Measurements from ENCODE around the gene NKD1. TPM values are rescaled to one million over a fixed set of nuclear protein-coding genes. Genes with fewer than 3 reads are reported as not detected.

NKD1 gene
- total and polyA plus RNA-seq, 2 of the 8 experiments (the other 6 are each of a cell fraction or from before 2014, with no cell fraction given) = 0.70 to 4.5 TPM

GRCh38 chr16:50538411-50539052 lies 9.7 kb upstream of the NKD1 start:
- TF ChIP-seq ATF2 (IDR thresholded peaks at IDR 0.05; ENCODE audit: low read length) (no peak), RAD21 (IDR thresholded peaks at IDR 0.05 in 1 of 2, conservative IDR thresholded peaks at IDR 0.05 in 1 of 2; ENCODE audit: low read depth in 2 of 2, low read length in 2 of 2) (no peak), SAP30 (IDR thresholded peaks at IDR 0.05; ENCODE audit: insufficient read depth, insufficient replicate concordance, low read length) (no peak), SIX5 (IDR thresholded peaks at IDR 0.05; ENCODE audit: low read depth, low read length) (no peak), HDAC6 (IDR thresholded peaks at IDR 0.05; ENCODE audit: low read depth, low read length) (no peak), TCF12 (IDR thresholded peaks at IDR 0.05; ENCODE audit: low read depth, low read length) (no peak), BRCA1 (IDR thresholded peaks at IDR 0.05; ENCODE audit: low read depth, low read length) (no peak), RFX5 (IDR thresholded peaks at IDR 0.05; ENCODE audit: borderline replicate concordance, low read depth, low read length) (no peak)

More at GRCh38 chr16:50538411-50539052, 9.7 kb upstream of the NKD1 start:
- no peaks in the 10 kb centered on the region for H3K79me1 ChIP-seq (ENCODE audit: low read depth, low read length)
- ChIA-PET CTCF (ENCODE audit: partially characterized antibody) (interaction anchor here (2.4 kb wide), 1 partner anchor 29 kb away, joined by 10 read pairs; no protein-coding TSS in a partner anchor), POLR2A (ENCODE audit: partially characterized antibody) (no interaction called here)
- H3K9ac ChIP-seq (replicated peaks in 1 of 4; ENCODE audit: extremely low read depth in 1 of 4, low read depth in 3 of 4, low read length in 3 of 4) = no peak overlapping the region
- H3K4ac ChIP-seq (replicated peaks; ENCODE audit: insufficient read length, low read depth, low read length) = no peak overlapping the region
- H3K27ac ChIP-seq (ENCODE audit: low read depth, low read length) = no peak overlapping the region
- H3K9me3 ChIP-seq (ENCODE audit: insufficient read depth in 2 of 2, low read depth in 1 of 2, low read length in 1 of 2) = no peaks in the 10 kb centered on the region; a peak in 1 of 4 replicates
- no peak overlapping the region for H3K23ac ChIP-seq (ENCODE audit: insufficient read length)
- no peak overlapping the region for H2AK5ac ChIP-seq (ENCODE audit: low read depth, low read length)
- no peak overlapping the region for H3K18ac ChIP-seq (ENCODE audit: extremely low read depth, low read length)
- H3K14ac ChIP-seq (ENCODE audit: insufficient read length) = no peak overlapping the region
- no peak overlapping the region for H2BK12ac ChIP-seq (ENCODE audit: low read depth, low read length)
- no peak overlapping the region for H4K91ac ChIP-seq (replicated peaks; ENCODE audit: insufficient read length, low read length)
- H3K27me3 ChIP-seq (replicated peaks in 1 of 4; ENCODE audit: control insufficient read depth in 3 of 4, extremely low read depth in 1 of 4, insufficient read depth in 3 of 4, low read length in 3 of 4) = no peaks in the 10 kb centered on the region; a peak in 1 of 7 replicates
- H2BK15ac ChIP-seq (ENCODE audit: low read length) = no peak overlapping the region
- no peaks in the 10 kb centered on the region for H3K79me2 ChIP-seq (ENCODE audit: control insufficient read depth in 1 of 2, insufficient read depth in 2 of 2, low read length in 2 of 2)
- H2BK120ac ChIP-seq (replicated peaks; ENCODE audit: low read depth, low read length) = no peak overlapping the region
- H3K4me3 ChIP-seq (ENCODE audit: extremely low read depth in 1 of 4, insufficient read depth in 2 of 4, low read depth in 3 of 4, low read length in 4 of 4) = no peak overlapping the region
- H4K20me1 ChIP-seq (replicated peaks in 1 of 2; ENCODE audit: control insufficient read depth in 1 of 2, insufficient read depth in 2 of 2, low read length in 2 of 2) = no peaks in the 10 kb centered on the region
- no peak overlapping the region for H2AFZ ChIP-seq (ENCODE audit: low read length)
- DNase-seq (ENCODE audit: low read depth in 1 of 2, low spot score in 2 of 2) (no peak), FAIRE-seq (no peak)
- peaks cover 0 to 7% (median 2%) of the 10 kb centered on the region in 4 experiments; a peak in 4 of 7 replicates for H3K4me1 ChIP-seq (replicated peaks in 1 of 4; ENCODE audit: control insufficient read depth in 3 of 4, insufficient read depth in 4 of 4, low read length in 3 of 4)
- H4K8ac ChIP-seq (ENCODE audit: extremely low read depth, insufficient read depth, low read length) = no peak overlapping the region
- WGBS, 2 experiments (ENCODE audit: extremely low coverage in 1 of 2, insufficient coverage in 1 of 2, insufficient read length in 1 of 2, insufficient replicate concordance in 2 of 2, low coverage in 1 of 2, low lambda C conversion rate in 2 of 2, missing lambda C conversion rate in 1 of 2) = 89% methylated on average over 11 of the region's 11 CpGs; no CpG with 5 or more reads in 1 of the 2 experiments
- H3K56ac ChIP-seq (replicated peaks; ENCODE audit: insufficient read length, low read depth, low read length) = no peak overlapping the region
- no peak overlapping the region for H3K4me2 ChIP-seq (ENCODE audit: insufficient read depth in 1 of 2, low read depth in 2 of 2, low read length in 2 of 2)
- H2BK5ac ChIP-seq (ENCODE audit: low read depth, low read length) = no peak overlapping the region
- no peak overlapping the region for H4K5ac ChIP-seq (ENCODE audit: insufficient read length, low read depth, low read length)
- H3K36me3 ChIP-seq (ENCODE audit: control insufficient read depth in 2 of 4, insufficient read depth in 4 of 4, low read length in 3 of 4) = no peaks in the 10 kb centered on the region
- no peak overlapping the region for H2BK20ac ChIP-seq (ENCODE audit: low read length)
- H3K23me2 ChIP-seq (ENCODE audit: low read depth, low read length) = no peaks in the 10 kb centered on the region

All from H1 (cell line).